Brain pericyte (primary cell): Measurements from ENCODE around the gene MTO1.
A peak's percentile ranks its signal among the peaks of the same experiment; 100 is the strongest.
"Not testable (repeated sequence)": the region's sequence is repeated elsewhere in the genome, so short reads cannot be mapped to it uniquely, and the experiment has no call there.

Experiments used
- DNase-seq: peaks from one replicate; pipeline ENCODE4 v3.0.0-alpha.2; 2012; ENCODE audit warnings: low read depth, low spot score

The MTO1 gene

DNA sequence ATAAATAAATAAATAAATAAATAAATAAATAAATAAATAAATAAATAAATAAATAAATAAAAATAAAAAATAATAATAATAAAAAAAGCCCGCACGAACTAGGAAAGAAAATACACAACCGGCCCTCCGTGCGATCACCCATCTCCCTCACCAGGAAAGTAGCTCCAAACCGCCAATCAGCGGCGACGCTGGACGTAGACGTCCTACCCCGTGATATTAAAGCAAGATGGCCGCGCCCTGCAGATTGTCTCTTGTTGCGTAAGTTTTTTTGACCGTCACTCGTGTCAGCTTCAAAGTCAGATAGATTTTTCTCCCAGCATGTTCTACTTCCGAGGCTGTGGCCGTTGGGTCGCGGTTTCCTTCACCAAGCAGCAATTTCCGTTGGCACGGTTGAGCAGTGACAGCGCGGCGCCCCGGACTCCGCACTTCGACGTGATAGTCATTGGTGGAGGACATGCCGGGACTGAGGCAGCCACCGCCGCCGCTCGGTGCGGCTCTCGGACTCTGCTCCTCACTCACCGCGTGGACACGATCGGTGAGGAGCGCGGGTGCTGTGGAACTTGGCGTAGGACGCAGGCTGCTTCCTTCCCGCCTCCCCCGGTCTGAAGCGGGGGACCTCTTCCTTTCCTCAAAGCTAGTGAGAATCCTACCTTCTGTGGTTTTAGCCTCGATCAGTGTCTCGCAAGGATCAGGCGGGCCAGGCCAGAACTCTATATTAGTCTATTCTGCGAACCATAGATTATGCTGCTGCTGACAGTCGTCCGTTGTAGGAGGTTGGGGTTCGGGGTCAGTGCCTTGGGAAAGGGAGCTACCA is at the start of gene MTO1:
TSS of gene MTO1 (plus strand) at position 201 of the 814 bp plus-strand sequence. CDS start at position 319, 118 bp downstream.
- peak; percentile 58 for DNase-seq

DNA sequence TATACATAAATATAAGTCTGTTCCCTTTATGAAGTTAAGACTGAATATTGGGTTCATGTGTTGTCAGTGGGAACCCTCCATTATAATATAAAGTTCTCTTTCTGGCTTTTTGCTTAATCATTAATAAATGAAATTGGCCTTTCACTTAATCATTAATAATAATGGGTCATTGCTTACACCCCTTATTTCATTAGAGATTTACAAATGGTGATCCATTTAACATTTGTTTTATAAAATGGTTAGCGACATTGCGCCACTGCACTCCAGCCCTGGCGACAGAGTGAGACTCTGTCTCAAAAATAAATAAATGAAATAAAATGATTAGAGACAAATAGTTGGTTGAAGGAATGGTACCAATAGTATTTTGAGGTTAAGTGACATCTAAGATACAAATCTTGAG is 48.4 kb upstream of the MTO1 start:
- DNase-seq = no peak

DNA sequence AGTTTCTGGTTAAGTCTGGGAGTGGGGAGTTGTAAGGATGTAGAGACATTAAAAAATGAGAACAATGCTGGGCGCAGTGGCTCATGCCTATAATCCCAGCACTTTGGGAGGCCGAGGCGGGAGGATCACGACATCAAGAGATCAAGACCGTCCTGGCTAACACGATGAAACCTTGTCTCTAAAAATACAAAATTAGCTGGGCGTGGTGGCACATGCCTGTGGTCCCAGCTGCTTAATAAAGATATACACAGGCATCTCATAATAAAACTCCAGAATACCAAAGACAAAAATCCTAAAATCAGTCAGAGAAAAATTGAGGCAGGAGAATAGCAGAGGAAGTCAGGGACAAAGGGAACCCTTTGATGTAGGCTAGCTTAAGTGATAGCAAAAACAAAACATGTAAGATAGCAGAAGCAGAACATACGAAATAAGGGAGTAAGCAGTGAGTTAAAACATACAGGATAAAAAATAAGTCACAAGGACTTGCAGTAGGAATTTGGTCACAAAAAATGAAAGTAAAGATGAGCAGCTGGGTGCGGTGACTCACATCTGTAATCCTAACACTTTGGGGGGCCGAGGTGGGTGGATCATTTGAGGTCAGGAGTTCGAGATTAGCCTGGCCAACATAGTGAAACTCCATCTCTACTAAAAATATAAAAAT is 43.3 kb upstream of the MTO1 start:
- no peak for DNase-seq

- DNase-seq = no peak
These were observed 40.0 kb upstream of the MTO1 start for GRCh38 chr6:73421534-73421933.

DNA sequence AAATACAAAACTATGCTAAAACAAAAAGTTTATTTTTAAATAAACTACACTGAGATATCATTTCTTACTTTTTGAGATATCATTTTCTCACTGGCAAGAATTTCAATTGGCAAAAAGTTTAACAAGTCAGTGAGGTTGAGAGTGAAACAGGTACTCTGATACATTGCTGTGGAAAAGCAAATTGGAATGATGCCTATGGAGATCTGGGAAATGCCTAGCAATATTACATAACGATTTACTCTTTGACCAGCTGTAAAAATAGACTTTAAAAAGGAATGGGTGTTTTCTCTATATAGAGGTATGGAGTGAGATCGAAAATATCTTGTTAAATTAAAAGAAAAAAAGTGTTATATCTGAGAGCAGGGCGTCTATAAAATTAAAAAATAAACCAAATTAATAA is 26.3 kb upstream of the MTO1 start:
- DNase-seq = no peak

DNA sequence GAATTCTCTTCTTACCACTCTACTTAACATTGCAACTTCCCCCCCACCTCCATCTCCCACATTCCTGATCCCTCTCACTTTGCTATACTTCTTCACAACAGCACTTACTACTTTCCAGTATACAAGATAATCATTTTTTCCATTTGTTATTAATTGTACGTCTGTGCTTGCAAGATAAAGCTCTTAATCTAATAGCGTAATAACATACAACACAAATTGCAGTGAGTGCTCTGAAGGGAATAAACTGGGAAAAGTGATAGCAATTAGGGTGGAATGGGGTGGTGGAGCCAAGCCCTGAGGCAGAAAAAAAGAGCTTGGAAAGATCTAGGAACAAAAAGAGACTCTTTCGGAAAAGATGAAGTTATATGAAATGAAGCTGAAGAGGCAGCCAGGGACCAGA is 18.0 kb upstream of the MTO1 start:
- DNase-seq = no peak

- DNase-seq = peak; percentile 26
These were observed 10.1 kb upstream of the MTO1 start for GRCh38 chr6:73451223-73452106.

- peak; percentile 17 for DNase-seq
These were observed 9.5 kb upstream of the MTO1 start, which contains the start of gene CGAS for GRCh38 chr6:73452107-73452461. Gene CGAS, minus strand, starts transcription at chr6:73452297. Its CDS starts 116 bp downstream, at chr6:73452181.

GRCh38 chr6:73455865-73456629 is 5.5 kb upstream of the MTO1 start:
- DNase-seq = no peak

DNA sequence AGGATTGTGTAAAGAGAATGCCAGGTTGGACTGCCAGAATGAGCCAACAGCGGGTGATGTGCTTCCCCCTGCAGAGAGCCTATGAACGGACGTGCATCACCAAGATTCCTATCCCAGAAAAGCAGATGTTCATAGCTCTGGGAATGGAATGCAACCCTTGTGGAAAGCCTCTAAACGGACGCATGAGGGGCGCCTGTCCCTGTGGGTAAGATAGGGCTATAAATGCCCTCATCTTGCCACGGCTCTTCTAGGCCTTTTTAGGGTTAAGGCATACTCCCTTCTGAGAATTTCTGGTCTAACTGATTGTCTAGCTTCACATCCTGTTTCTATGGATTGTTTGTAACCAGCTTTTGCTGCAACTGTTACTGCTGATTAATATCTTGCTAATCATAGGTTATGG is 2.1 kb upstream of the MTO1 start:
- not testable (repeated sequence) for DNase-seq

DNA sequence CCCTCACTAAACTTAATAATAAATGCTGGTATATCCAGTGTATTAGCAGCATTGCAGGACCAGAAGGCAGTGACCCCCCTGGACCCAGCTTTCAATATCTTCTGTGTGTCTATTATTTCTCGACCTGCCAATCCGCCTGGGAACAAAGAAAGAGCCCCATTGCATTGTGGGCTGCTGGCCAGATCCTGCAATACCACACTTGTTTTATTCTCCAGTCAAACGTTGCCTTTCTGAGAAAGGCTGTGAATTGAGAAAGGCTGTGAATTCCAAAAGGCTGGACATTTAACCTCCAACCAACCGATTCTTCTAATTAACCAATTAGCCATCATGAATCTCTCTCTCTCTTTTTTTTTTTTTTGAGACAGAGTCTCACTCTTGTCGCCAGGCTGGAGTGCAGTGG is 1.5 kb upstream of the MTO1 start:
- DNase-seq = no peak

DNA sequence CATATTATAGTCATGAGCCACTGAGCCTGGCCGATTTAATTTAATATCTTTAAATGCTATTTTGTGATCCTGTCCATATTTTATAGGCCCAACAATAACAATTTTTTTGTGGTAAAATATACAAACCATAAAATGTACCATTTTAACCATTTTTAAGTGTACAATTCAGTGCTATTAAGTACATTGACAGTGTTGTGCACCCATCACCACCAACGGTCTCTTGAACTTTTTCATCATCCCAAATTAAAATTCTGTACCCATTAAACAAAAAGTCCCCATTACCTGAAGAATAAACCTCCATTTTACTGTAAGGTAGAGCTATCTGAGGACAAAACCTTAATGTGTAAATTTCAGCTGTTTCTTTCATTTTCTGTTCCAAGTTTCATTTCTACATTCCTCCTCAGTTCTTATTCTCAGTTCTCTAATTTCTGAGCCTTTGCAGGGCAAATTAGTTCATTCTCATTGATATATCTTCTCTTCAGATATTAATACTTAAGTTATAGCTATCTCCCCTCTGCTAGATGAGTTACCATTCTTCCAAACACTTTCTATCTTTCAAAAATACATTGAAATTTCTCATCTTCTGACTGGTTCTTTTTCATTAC is 10.3 kb downstream of the MTO1 start:
- DNase-seq = no peak

DNA sequence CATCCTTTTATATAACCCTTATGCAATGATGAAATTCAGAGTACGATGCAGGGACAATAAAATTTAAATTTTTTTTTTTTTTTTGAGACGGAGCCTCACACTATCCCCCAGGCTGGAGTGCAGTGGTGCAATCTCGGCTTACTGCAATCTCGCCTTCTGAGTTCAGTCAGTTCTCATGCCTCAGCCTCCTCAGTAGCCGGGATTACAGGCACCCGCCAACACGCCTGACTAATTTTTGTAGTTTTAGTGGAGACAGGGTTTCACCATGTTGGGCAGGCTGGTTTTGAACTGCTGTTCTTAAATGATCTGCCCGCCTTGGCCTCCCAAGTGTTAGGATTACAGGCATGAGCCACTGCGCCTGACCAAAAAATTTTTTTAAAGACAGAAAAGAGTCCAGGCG is 15.2 kb downstream of the MTO1 start:
- DNase-seq = no peak

GRCh38 chr6:73477407-73477806 is 15.9 kb downstream of the MTO1 start:
- DNase-seq = no peak

DNA sequence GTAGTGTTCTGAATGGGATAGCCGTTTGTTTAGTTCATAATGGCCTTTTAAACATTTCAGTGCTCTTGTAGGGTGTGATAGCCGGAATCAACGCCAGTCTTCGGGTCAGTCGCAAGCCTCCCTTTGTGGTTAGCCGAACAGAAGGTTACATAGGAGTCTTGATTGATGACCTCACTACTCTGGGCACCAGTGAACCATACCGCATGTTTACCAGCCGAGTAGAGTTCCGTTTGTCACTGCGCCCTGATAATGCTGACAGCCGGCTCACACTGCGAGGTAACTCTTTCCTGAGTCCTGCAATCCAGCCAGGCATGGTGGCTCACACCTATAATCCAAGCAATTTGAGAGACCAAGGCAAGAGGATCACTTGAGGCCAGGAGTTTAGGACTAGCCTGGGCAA is 20.4 kb downstream of the MTO1 start:
- no peak for DNase-seq

- no peak for DNase-seq
These were observed 22.9 kb downstream of the MTO1 start for GRCh38 chr6:73484438-73484837.

GRCh38 chr6:73487473-73487872 is 25.9 kb downstream of the MTO1 start:
- no peak for DNase-seq

DNA sequence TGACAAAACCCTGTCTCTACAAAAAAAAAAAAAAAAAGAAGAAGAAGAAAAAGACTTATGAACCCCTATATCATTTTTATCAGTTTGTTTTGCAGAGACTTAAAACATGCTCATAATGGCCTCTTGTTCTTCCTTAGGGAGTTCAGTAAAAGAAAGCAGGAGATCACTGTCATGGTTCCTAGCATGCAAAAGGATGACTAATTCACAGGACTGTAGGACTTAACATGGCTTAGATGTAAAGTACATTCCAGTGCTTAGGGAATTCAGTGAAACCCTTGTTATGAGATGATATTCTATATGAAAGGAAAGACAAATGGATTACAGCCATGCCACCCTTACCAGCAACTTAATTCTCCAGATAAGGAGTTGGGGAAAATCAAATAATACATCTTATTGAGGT is 29.8 kb downstream of the MTO1 start:
- DNase-seq = no peak

GRCh38 chr6:73497915-73498314 is 36.4 kb downstream of the MTO1 start:
- DNase-seq = no peak

DNA sequence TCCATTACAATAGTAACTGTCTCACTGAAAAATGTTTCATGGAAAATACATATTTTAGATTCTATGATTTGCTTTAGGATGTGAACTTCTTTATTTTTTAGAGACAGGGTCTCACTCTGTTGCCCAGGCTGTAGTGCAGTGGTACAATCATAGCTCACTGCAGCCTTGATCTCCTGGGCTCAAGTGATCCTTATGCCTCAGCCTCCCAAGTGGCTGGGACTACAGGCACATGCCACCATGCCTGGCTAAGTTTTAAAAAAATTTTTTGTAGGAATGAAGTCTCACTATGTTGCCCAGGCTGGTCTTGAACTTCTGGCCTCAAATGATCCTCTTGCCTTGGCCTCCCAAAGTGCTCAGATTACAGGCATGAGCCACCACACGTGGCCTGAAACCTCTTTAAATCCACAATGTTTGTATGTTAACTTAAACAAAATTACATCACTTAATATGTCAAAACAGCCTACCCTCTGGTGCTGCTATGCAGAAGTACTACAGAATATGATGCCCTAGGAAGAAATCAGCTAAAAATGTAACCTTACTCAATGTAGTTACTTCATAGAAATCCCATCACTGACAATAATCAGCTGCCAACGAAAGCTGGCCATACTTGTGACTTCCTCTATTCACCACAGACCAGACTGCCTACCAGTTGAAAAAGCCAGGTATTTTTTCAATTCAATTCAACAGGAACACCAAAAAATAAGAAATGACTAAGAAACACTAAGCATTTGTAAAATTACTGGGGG is 41.7 kb downstream of the MTO1 start:
- DNase-seq = no peak
